HG02798 (cell line): ENCODE measurements around the gene TMSB10.
"Not testable (repeated sequence)": the region's sequence is repeated elsewhere in the genome, so short reads cannot be mapped to it uniquely, and the experiment has no call there.

Experiments
- ATAC-seq: cut with Tn5 transposase; IDR thresholded peaks from one replicate; pipeline ENCODE4 v1.9.1; 2021; ENCODE audit warnings: mild to moderate bottlenecking; ENCODE audit not compliant: unreplicated experiment, poor library complexity

Gene TMSB10

GRCh38 chr2:84925724-84926376 lies 20.4 kb downstream of the TMSB10 start:
- peak; percentile 87 for ATAC-seq

GRCh38 chr2:84927275-84927627 lies 21.8 kb downstream of the TMSB10 start:
- no peak for ATAC-seq

- peak; percentile 61 for ATAC-seq
These were observed 25.9 kb downstream of the TMSB10 start for GRCh38 chr2:84931384-84931821.

GRCh38 chr2:84938194-84938879 lies 32.9 kb downstream of the TMSB10 start:
- peak; percentile 30 for ATAC-seq

GRCh38 chr2:84939426-84940087 lies 34.1 kb downstream of the TMSB10 start:
- ATAC-seq = peak; percentile 87

- ATAC-seq = peak; percentile 1
These were observed 34.6 kb downstream of the TMSB10 start for GRCh38 chr2:84940088-84940470.

- no peak for ATAC-seq
These were observed 35.5 kb downstream of the TMSB10 start for GRCh38 chr2:84940831-84941412.

- no peak for ATAC-seq
These were observed 36.7 kb downstream of the TMSB10 start for GRCh38 chr2:84942166-84942565.

GRCh38 chr2:84942964-84943421 lies 37.5 kb downstream of the TMSB10 start:
- peak; percentile 33 for ATAC-seq

GRCh38 chr2:84944295-84944909 lies 38.9 kb downstream of the TMSB10 start:
- no peak for ATAC-seq

- ATAC-seq = not testable (repeated sequence)
These were observed 40.4 kb downstream of the TMSB10 start for GRCh38 chr2:84945838-84946203.

- peak; percentile 69 for ATAC-seq
These were observed 41.0 kb downstream of the TMSB10 start for GRCh38 chr2:84946204-84947009.

GRCh38 chr2:84947010-84947593 lies 41.6 kb downstream of the TMSB10 start:
- ATAC-seq = no peak

GRCh38 chr2:84953535-84953934 lies 48.1 kb downstream of the TMSB10 start:
- ATAC-seq = no peak

- ATAC-seq = no peak
These were observed 48.9 kb downstream of the TMSB10 start for GRCh38 chr2:84954329-84954728.
